DOHH2 (cell line): ENCODE data around the gene NDRG2.
A peak's percentile ranks its signal among the peaks of the same experiment; 100 is the strongest.
"Not testable (repeated sequence)": the region's sequence is repeated elsewhere in the genome, so short reads cannot be mapped to it uniquely, and the experiment has no call there.

Experiments used
- H3F3A ChIP-seq: fragments of 200-600 bp; sonication (generic), shearing (Covaris generic); 2 replicates; pipeline ENCODE4 v1.6.0; 2016; ENCODE audit warnings: antibody characterized with exemption, mild to moderate bottlenecking; ENCODE audit not compliant: control insufficient read depth, insufficient read depth
- H3K27ac ChIP-seq: fragments of 200-600 bp; sonication (generic); 2 replicates; pipeline ENCODE4 v1.5.1; 2014; ENCODE audit warnings: low read depth, mild to moderate bottlenecking, low read length, moderate library complexity
- H3K27me3 ChIP-seq: fragments of 200-600 bp; sonication (generic); 2 replicates; pipeline ENCODE4 v1.6.1; 2014; ENCODE audit warnings: mild to moderate bottlenecking, low read length, mixed read lengths; ENCODE audit not compliant: control insufficient read depth
- H3K36me3 ChIP-seq: fragments of 200-600 bp; sonication (generic); 2 replicates; pipeline ENCODE4 v1.6.1; 2014; ENCODE audit warnings: mild to moderate bottlenecking, low read length, moderate library complexity, mixed read lengths; ENCODE audit not compliant: control insufficient read depth
- H3K4me1 ChIP-seq: fragments of 200-600 bp; sonication (generic); 2 replicates; pipeline ENCODE4 v1.6.1; 2014; ENCODE audit warnings: mild to moderate bottlenecking, low read length, mixed read lengths; ENCODE audit not compliant: control insufficient read depth
- H3K4me2 ChIP-seq: fragments of 200-600 bp; sonication (generic); 2 replicates; pipeline ENCODE4 v1.6.0; 2014; ENCODE audit warnings: mild to moderate bottlenecking, low read length, moderate library complexity
- H3K4me3 ChIP-seq: fragments of 200-600 bp; sonication (generic); 2 replicates; pipeline ENCODE4 v1.5.1; 2014; ENCODE audit warnings: mild to moderate bottlenecking, low read length, mixed read lengths
- H3K79me2 ChIP-seq: fragments of 200-600 bp; sonication (generic); 2 replicates; pipeline ENCODE4 v1.6.1; 2014; ENCODE audit warnings: mild to moderate bottlenecking, low read length, mixed read lengths; ENCODE audit not compliant: control insufficient read depth
- H3K9me2 ChIP-seq: fragments of 200-600 bp; sonication (generic); replicated peaks from 2 replicates; pipeline ENCODE4 v1.6.1; 2014; ENCODE audit warnings: mild to moderate bottlenecking, low read length, mixed read lengths; ENCODE audit not compliant: control insufficient read depth
- H3K9me3 ChIP-seq: fragments of 200-600 bp; sonication (generic); 2 replicates; pipeline ENCODE4 v1.6.1; 2014; ENCODE audit warnings: antibody characterized with exemption, low read length, mixed read lengths; ENCODE audit not compliant: control insufficient read depth, insufficient read depth
- H4K20me1 ChIP-seq: fragments of 200-600 bp; sonication (generic); 2 replicates; pipeline ENCODE4 v1.6.0; 2014; ENCODE audit warnings: low read depth, mild to moderate bottlenecking, antibody characterized with exemption, low read length, moderate library complexity; ENCODE audit not compliant: control insufficient read depth, insufficient read depth
- CTCF ChIP-seq: fragments of 200-600 bp; sonication (generic); IDR thresholded peaks from one replicate; pipeline ENCODE4 v1.5.1; 2014; ENCODE audit warnings: antibody characterized with exemption, mild to moderate bottlenecking, low read depth, low read length; ENCODE audit not compliant: poor library complexity, severe bottlenecking
- EZH2phosphoT487 ChIP-seq: fragments of 200-600 bp; sonication (generic); IDR thresholded peaks from 2 replicates; pipeline ENCODE4 v1.6.1; 2017; ENCODE audit warnings: borderline replicate concordance, mild to moderate bottlenecking, antibody characterized with exemption, low read length, moderate library complexity, mixed read lengths

The NDRG2 gene

GRCh38 chr14:21042918-21043317 is 18.1 kb upstream of the NDRG2 start:
- H3K79me2 ChIP-seq = no peaks in the 10 kb centered on the region
- H3K4me2 ChIP-seq = no peak overlapping the region
- no peaks in the 10 kb centered on the region for H3K4me1 ChIP-seq
- no peaks in the 10 kb centered on the region for H3K36me3 ChIP-seq
- no peaks in the 10 kb centered on the region for H3K9me2 ChIP-seq
- H3K27me3 ChIP-seq = peaks cover 45% of the 10 kb centered on the region
- no peak overlapping the region for H3K27ac ChIP-seq
- no peaks in the 10 kb centered on the region for H4K20me1 ChIP-seq
- TF ChIP-seq CTCF = no peak
- no peak for TF ChIP-seq EZH2phosphoT487
- no peak overlapping the region for H3K4me3 ChIP-seq
- H3K9me3 ChIP-seq = no peaks in the 10 kb centered on the region
- no peaks in the 10 kb centered on the region for H3F3A ChIP-seq

- H3K36me3 ChIP-seq = no peaks in the 10 kb centered on the region
- no peak for TF ChIP-seq CTCF
- no peak for TF ChIP-seq EZH2phosphoT487
- H3K27ac ChIP-seq = no peak within 1 kb of the TSS
- H3K4me3 ChIP-seq = no peak within 1 kb of the TSS
- no peaks in the 10 kb centered on the region for H3K79me2 ChIP-seq
- H3K4me2 ChIP-seq = no peak within 1 kb of the TSS
- H4K20me1 ChIP-seq = no peaks in the 10 kb centered on the region
- no peaks in the 10 kb centered on the region for H3K4me1 ChIP-seq
- H3K9me2 ChIP-seq = no peaks in the 10 kb centered on the region
- no peaks in the 10 kb centered on the region for H3F3A ChIP-seq
- H3K27me3 ChIP-seq = peaks cover 48% of the 10 kb centered on the region
- no peaks in the 10 kb centered on the region for H3K9me3 ChIP-seq
Measured at GRCh38 chr14:21041676-21042433, 17.0 kb upstream of the NDRG2 start, which contains the start of gene RNASE7. TSS of gene RNASE7 (plus strand) at chr14:21042362. CDS start at chr14:21042993, 631 bp downstream.

GRCh38 chr14:21040941-21041340 is 16.1 kb upstream of the NDRG2 start:
- H3K4me1 ChIP-seq, H3K9me2 ChIP-seq, H3K79me2 ChIP-seq, H3K36me3 ChIP-seq, H3K27ac ChIP-seq, H3F3A ChIP-seq, H4K20me1 ChIP-seq, H3K4me3 ChIP-seq, H3K9me3 ChIP-seq, H3K4me2 ChIP-seq: not testable (repeated sequence)
- H3K27me3 ChIP-seq = peaks cover 40% of the 10 kb centered on the region

GRCh38 chr14:21040370-21040925 is 15.6 kb upstream of the NDRG2 start:
- Histone ChIP-seq H4K20me1 (no peaks in the 10 kb centered on the region), H3K36me3 (no peaks in the 10 kb centered on the region), H3K4me3 (no peak overlapping the region), H3K9me2 (no peaks in the 10 kb centered on the region), H3K27ac (no peak overlapping the region), H3K4me2 (no peak overlapping the region), H3F3A (no peaks in the 10 kb centered on the region), H3K4me1 (no peaks in the 10 kb centered on the region), H3K79me2 (no peaks in the 10 kb centered on the region), H3K27me3 (peaks cover 39% of the 10 kb centered on the region), H3K9me3 (no peaks in the 10 kb centered on the region)
- TF ChIP-seq CTCF = peak; percentile 8
- TF ChIP-seq EZH2phosphoT487 = no peak
